Left ventricle myocardium inferior (tissue), 1 donor: ENCODE measurements around the gene PIAS4. TPM values are rescaled to one million over a fixed set of nuclear protein-coding genes. Genes with fewer than 3 reads are reported as not detected.

ENCODE experiments used
- DNase-seq: peaks from one replicate; pipeline ENCODE4 v3.0.0-alpha.2; 2020
- H3K27ac ChIP-seq: fragments of 200-600 bp; replicated peaks from 2 replicates; pipeline ENCODE4 v1.8.0; 2021
- H3K27me3 ChIP-seq: fragments of 200-600 bp; 2 replicates; pipeline ENCODE4 v1.8.0; 2021; ENCODE audit warnings: low read depth
- H3K36me3 ChIP-seq: fragments of 200-600 bp; 2 replicates; pipeline ENCODE4 v1.8.0; 2021
- H3K4me1 ChIP-seq: fragments of 200-600 bp; 2 replicates; pipeline ENCODE4 v1.8.0; 2021
- H3K4me3 ChIP-seq: fragments of 200-600 bp; 2 replicates; pipeline ENCODE4 v1.8.0; 2021; ENCODE audit warnings: mild to moderate bottlenecking, moderate library complexity
- H3K9me3 ChIP-seq: fragments of 200-600 bp; replicated peaks from 2 replicates; pipeline ENCODE4 v1.8.0; 2021
- CTCF ChIP-seq: fragments of 200-600 bp; IDR thresholded peaks from 2 replicates; pipeline ENCODE4 v1.8.0; 2021; ENCODE audit warnings: antibody characterized with exemption, mild to moderate bottlenecking, borderline replicate concordance
- intact Hi-C: fragments of 100-400 bp; cut with micrococcal nuclease; formaldehyde crosslinking; loops from one replicate; pipeline ENCODE4 v1.11.0; 2022
- total RNA-seq: library from RNA; stranded (reverse); fragmentation: NEBNext Ultra II Directional; extraction: Animal tissue kit (Norgen Biotek cat#: 25700); gene quantifications from one replicate; pipeline ENCODE4 v1.2.1, GENCODE V29; 2021
- donor health status: DM: no; HTN: yes; CAD: no; lungs with severe emphysema.

PIAS4 gene
- total RNA-seq, 1 donor from 2014 or later = 15.4 TPM

- Histone ChIP-seq H3K27me3 (no peaks in the 10 kb centered on the region), H3K27ac (no peak overlapping the region), H3K4me3 (no peak overlapping the region), H3K4me1 (peaks cover 5% of the 10 kb centered on the region), H3K36me3 (peaks cover 68% of the 10 kb centered on the region), H3K9me3 (no peaks in the 10 kb centered on the region)
- TF ChIP-seq CTCF = no peak
- intact Hi-C loops = no loop called here
- DNase-seq = no peak
Observed at GRCh38 chr19:4035582-4035981, 28.0 kb downstream of the PIAS4 start.

- no peak for DNase-seq
- no peak overlapping the region for H3K27ac ChIP-seq
- no peak overlapping the region for H3K4me3 ChIP-seq
- H3K9me3 ChIP-seq = no peaks in the 10 kb centered on the region
- intact Hi-C loops = no loop called here
- no peaks in the 10 kb centered on the region for H3K27me3 ChIP-seq
- TF ChIP-seq CTCF = no peak
- H3K36me3 ChIP-seq = peaks cover 66% of the 10 kb centered on the region
- peaks cover 5% of the 10 kb centered on the region for H3K4me1 ChIP-seq
Observed at GRCh38 chr19:4036576-4037300, 29.2 kb downstream of the PIAS4 start.

GRCh38 chr19:4037301-4037949 is 29.9 kb downstream of the PIAS4 start:
- Histone ChIP-seq H3K4me3 (no peak overlapping the region), H3K36me3 (peaks cover 64% of the 10 kb centered on the region), H3K27me3 (no peaks in the 10 kb centered on the region), H3K27ac (no peak overlapping the region), H3K4me1 (peaks cover 11% of the 10 kb centered on the region), H3K9me3 (no peaks in the 10 kb centered on the region)
- no peak for TF ChIP-seq CTCF
- DNase-seq = no peak
- intact Hi-C loops = no loop called here

- Histone ChIP-seq H3K4me3 (no peak overlapping the region), H3K4me1 (peaks cover 17% of the 10 kb centered on the region), H3K27ac (no peak overlapping the region), H3K9me3 (no peaks in the 10 kb centered on the region), H3K27me3 (no peaks in the 10 kb centered on the region), H3K36me3 (peaks cover 57% of the 10 kb centered on the region)
- intact Hi-C loops = no loop called here
- DNase-seq = no peak
- no peak for TF ChIP-seq CTCF
Observed at GRCh38 chr19:4038057-4038456, 30.5 kb downstream of the PIAS4 start.

- intact Hi-C loops = no loop called here
- no peak for TF ChIP-seq CTCF
- Histone ChIP-seq H3K4me3 (no peak overlapping the region), H3K27me3 (no peaks in the 10 kb centered on the region), H3K4me1 (peaks cover 24% of the 10 kb centered on the region), H3K27ac (no peak overlapping the region), H3K36me3 (peaks cover 49% of the 10 kb centered on the region), H3K9me3 (no peaks in the 10 kb centered on the region)
- no peak for DNase-seq
Observed at GRCh38 chr19:4038661-4039423, 31.3 kb downstream of the PIAS4 start.
